Heart left ventricle (tissue), 16 donors: ENCODE measurements around the gene CCDC28A. TPM values are rescaled to one million over a fixed set of nuclear protein-coding genes. Genes with fewer than 3 reads are reported as not detected.

Source experiments
- ATAC-seq, 4 donors: fragments of 200-7000 bp; cut with Tn5 transposase; one replicate each; pipeline ENCODE4 v1.9.1; 2020 to 2022; ENCODE audit warnings: moderate library complexity in 4 of 4, mild to moderate bottlenecking in 3 of 4, moderate number of reproducible peaks in 1 of 4
- DNase-seq, 5 donors: peaks; one replicate each; pipeline ENCODE4 v3.0.0-alpha.2; 2020
- H3K27ac ChIP-seq, 12 donors: fragments of 200-600 bp; sonication (generic) in 4 of 12; one replicate each; pipeline versions ENCODE4 v1.5.0 to v1.8.0; 2016 to 2022; ENCODE audit warnings: mild to moderate bottlenecking in 2 of 12
- H3K27me3 ChIP-seq, 9 donors: fragments of 200-600 bp; sonication (generic) in 2 of 9; one replicate each; pipeline versions ENCODE4 v1.5.1 to v1.8.0; 2016 to 2022; ENCODE audit warnings: mild to moderate bottlenecking in 3 of 9
- H3K36me3 ChIP-seq, 9 donors: fragments of 200-600 bp; sonication (generic) in 2 of 9; one replicate each; pipeline versions ENCODE4 v1.5.0 to v1.8.0; 2018 to 2022; ENCODE audit warnings: mild to moderate bottlenecking in 2 of 9
- H3K4me1 ChIP-seq, 12 donors: fragments of 200-600 bp; sonication (generic) in 4 of 12; one replicate each; pipeline versions ENCODE4 v1.5.0 to v1.8.0; 2016 to 2022; ENCODE audit warnings: mild to moderate bottlenecking in 3 of 12
- H3K4me3 ChIP-seq, 12 donors: fragments of 200-600 bp; sonication (generic) in 4 of 12; one replicate each; pipeline versions ENCODE4 v1.5.0 to v1.8.0; 2017 to 2022; ENCODE audit warnings: mild to moderate bottlenecking in 9 of 12, moderate library complexity in 4 of 12
- H3K9me3 ChIP-seq, 12 donors: fragments of 200-600 bp; sonication (generic) in 4 of 12; one replicate each; pipeline versions ENCODE4 v1.5.0 to v1.8.0; 2016 to 2022; ENCODE audit warnings: mild to moderate bottlenecking in 1 of 12
- POLR2A ChIP-seq, 2 donors: fragments of 450-650 bp; IDR thresholded peaks; one replicate each; pipeline ENCODE4 v1.6.1; 2017; ENCODE audit warnings: antibody characterized with exemption in 2 of 2, mild to moderate bottlenecking in 2 of 2, moderate library complexity in 2 of 2
- WGBS, 4 donors: extraction: QIAGEN DNeasy Blood & Tissue Kit in 2 of 4; methylation state at CpG; one replicate each; pipeline versions ENCODE4 v1.1.5 to v1.1.7; 2013 to 2018; 5-methylcytosine and 5-hydroxymethylcytosine counted together
- intact Hi-C, 10 donors: fragments of 100-400 bp; cut with DNase I; formaldehyde crosslinking; loops; one replicate each; pipeline versions ENCODE4 v1.11.1 to v1.14.2; 2022
- long read RNA-seq, 3 donors: library from polyadenylated mRNA; unstranded; transcript quantifications; one replicate each; pipeline ENCODE4 v2.0.0, GENCODE V29; 2020 to 2021
- polyA plus RNA-seq, 2 donors: library from polyadenylated mRNA; stranded (reverse); fragments of 200-250 nt; gene quantifications; one replicate each; pipeline ENCODE4 v1.2.3, GENCODE V29; 2013
- total RNA-seq, 9 donors: library from RNA; depleted of rRNA in 2 of 9; stranded (reverse); fragments of >200 nt in 2 of 9; fragmentation: NEBNext Ultra II Directional in 3 of 9; extraction: Animal tissue kit (Norgen Biotek cat#: 25700) in 3 of 9; gene quantifications; one replicate each; pipeline versions ENCODE4 v1.1.0 to v1.2.4, GENCODE V29; 2016 to 2023
- TF ChIP-seq, protein P1 (sequence below), 12 donors: fragments of 200-600 bp; sonication (generic) in 4 of 12; IDR thresholded peaks; one replicate each; pipeline versions ENCODE4 v1.5.0 to v1.8.0; 2018 to 2022; ENCODE audit warnings: antibody characterized with exemption in 12 of 12, mild to moderate bottlenecking in 5 of 12
- donor health status: ischemic (EF 13 %, LVEDD 7.1; RV severe dilation, severe dysfunction).
- donor health status: healthy with polysubstance abuse.
- donor health status: DM: no; HTN: yes; CAD: no.
- donor health status: DM: no; HTN: no; CAD: no.
- donor health status: ischemic (EF 25% LVEDD 6.9; RV normal size, moderate dysfunction).
- donor health status: ischemic (EF 25% LVEDD 5.7; RV mildly dilated, moderate dysfunction).
- donor health status: healthy.
- donor health status: DM: yes; HTN: yes; CAD: no.
- donor health status: ischemic (EF 35%, LVEDD 5.7; RV mildly dilated, moderate dysfunction).
- donor health status: nonischemic (EF 11% LVEDD 7.7; RV severe dilation, severe dysfunction).
- donor health status: DM: yes; HTN: yes; CAD: no.
- donor health status: PGD.
- donor health status: ischemic (EF 29% LVEDD 5.4; RV normal size, mild dysfunction).
- donor health status: nonischemic (EF 23%, LVEDD 6.1; RV moderate dilation, normal function).

CCDC28A gene
- total RNA-seq (10 to 100 TPM in 4 of 9 donors, 1 to 10 TPM in 5; 4.6 to 13.6 (median 7.8) TPM), polyA plus RNA-seq (10 to 100 TPM in 1 of 2 donors, 1 to 10 TPM in 1; 7.4 to 11.5 TPM)
- long read RNA-seq, donor 1, transcript CCDC28A-202 (6 exons, 1,505 nt): major isoform, 6 of 10 reads
- long read RNA-seq, donor 1, partial matches to known transcripts: 1 of 10 reads
- long read RNA-seq, donor 1, other reads (novel, unspliced or antisense): 3 of 10 reads
- long read RNA-seq, donor 2, transcript CCDC28A-202 (6 exons, 1,505 nt): major isoform, 17 of 19 reads
- long read RNA-seq, donor 2, partial matches to known transcripts: 1 of 19 reads
- long read RNA-seq, donor 2, other reads (novel, unspliced or antisense): 1 of 19 reads
- long read RNA-seq, donor 3, transcript CCDC28A-202 (6 exons, 1,505 nt): major isoform, 6 of 7 reads
- long read RNA-seq, donor 3, partial matches to known transcripts: 0 of 7 reads
- long read RNA-seq, donor 3, other reads (novel, unspliced or antisense): 1 of 7 reads

DNA sequence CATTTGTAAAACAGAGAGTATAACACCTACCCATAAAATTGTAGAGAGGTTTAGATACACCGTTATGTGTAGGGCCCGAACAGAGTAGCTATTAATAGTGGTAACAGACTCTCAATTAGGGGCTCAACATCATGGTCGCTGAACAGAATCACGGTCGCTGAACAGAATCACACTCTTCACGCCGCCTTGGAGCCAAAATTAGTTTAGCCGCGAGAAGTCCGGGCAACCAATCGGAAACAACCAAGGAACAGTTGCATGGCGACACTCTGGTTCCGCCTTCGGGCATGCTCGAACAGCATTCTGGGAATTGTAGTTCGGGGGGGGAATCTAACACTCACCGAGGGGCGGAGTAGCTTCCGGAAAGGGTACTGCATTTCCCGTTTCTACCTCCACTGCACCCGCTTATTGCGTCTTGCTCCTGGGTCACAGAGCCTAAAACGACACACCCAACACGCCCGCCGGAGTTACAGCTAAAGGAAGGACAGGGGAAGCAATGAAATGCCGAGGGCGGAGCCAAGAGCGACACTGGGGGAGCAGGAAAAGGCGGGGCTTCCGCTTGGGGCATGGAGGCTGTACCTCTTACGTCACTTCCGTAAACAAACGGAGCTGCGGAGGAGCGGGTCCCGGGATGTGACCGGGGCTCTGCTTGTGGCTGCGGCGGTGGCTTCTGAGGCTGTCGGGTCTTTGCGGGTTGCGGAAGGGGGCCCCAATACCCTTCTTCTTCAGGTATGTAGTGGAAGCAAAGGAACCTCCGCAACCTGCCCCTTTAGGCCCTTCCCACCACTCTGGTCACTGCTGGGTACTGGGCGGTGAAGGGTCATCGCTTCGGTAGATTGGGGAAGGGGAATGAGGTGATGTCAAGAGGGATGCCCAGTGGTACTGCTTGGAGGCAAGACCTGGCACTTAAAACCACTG lies at the start of gene CCDC28A:
CCDC28A (plus strand) TSS at position 593 of the 915 bp plus-strand sequence. CDS start 2,352 bp downstream, outside the sequence.
- H3K4me1 ChIP-seq: peaks cover 0 to 23% (median 14%) of the 10 kb centered on the region in 12 donors
- 0 to 1% (median 0%) methylated on average over 42 to 47 of the region's 47 CpGs for WGBS, 4 donors
- H3K4me3 ChIP-seq: peak within 1 kb of the TSS; percentile 64 to 92 (median 82)
- ATAC-seq (peak; percentile 94 to 97 (median 97)), DNase-seq (peak; percentile 93 to 97 (median 95))
- peak in 1 of 2 donors; percentile 60 for TF ChIP-seq POLR2A (IDR thresholded peaks at IDR 0.05)
- TF ChIP-seq, protein P1, sequence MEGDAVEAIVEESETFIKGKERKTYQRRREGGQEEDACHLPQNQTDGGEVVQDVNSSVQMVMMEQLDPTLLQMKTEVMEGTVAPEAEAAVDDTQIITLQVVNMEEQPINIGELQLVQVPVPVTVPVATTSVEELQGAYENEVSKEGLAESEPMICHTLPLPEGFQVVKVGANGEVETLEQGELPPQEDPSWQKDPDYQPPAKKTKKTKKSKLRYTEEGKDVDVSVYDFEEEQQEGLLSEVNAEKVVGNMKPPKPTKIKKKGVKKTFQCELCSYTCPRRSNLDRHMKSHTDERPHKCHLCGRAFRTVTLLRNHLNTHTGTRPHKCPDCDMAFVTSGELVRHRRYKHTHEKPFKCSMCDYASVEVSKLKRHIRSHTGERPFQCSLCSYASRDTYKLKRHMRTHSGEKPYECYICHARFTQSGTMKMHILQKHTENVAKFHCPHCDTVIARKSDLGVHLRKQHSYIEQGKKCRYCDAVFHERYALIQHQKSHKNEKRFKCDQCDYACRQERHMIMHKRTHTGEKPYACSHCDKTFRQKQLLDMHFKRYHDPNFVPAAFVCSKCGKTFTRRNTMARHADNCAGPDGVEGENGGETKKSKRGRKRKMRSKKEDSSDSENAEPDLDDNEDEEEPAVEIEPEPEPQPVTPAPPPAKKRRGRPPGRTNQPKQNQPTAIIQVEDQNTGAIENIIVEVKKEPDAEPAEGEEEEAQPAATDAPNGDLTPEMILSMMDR (IDR thresholded peaks at IDR 0.05): peak in 1 of 12 donors; percentile 10
- intact Hi-C loops: loop anchor here in 1 of 10 donors (5.0 kb wide), 1 partner anchor 351 kb away; no protein-coding TSS in a partner anchor
- no peaks in the 10 kb centered on the region for H3K27me3 ChIP-seq
- peaks cover 0 to 29% (median 24%) of the 10 kb centered on the region in 9 donors for H3K36me3 ChIP-seq
- peak within 1 kb of the TSS; percentile 93 to 99 (median 98) for H3K27ac ChIP-seq
- H3K9me3 ChIP-seq: no peaks in the 10 kb centered on the region

DNA sequence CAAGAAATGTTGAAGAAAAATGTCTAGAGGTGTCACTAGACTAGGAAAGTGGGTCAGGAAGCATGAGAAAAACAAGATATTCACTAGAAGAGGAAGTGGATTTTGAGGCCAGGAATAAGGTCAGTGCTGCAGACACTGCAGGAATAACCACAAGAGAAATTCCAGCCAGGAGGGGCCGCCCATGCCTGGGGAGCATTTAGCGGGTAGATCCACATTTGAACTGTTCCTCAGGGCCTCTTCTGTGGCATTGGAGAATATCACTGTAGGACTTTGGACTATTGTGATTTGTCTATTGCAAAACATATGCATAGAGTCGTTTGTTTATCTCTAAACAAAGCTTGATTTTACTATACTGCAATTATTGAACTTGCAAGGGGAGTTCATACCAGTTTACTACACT lies 49.6 kb upstream of the CCDC28A start:
- H3K4me3 ChIP-seq: no peak overlapping the region
- H3K36me3 ChIP-seq: no peaks in the 10 kb centered on the region
- H3K4me1 ChIP-seq: peaks cover 0 to 37% (median 19%) of the 10 kb centered on the region in 12 donors
- intact Hi-C loops: loop anchor here in 1 of 10 donors (5.0 kb wide), 1 partner anchor 43 kb away; no protein-coding TSS in a partner anchor
- TF ChIP-seq, protein P1 (IDR thresholded peaks at IDR 0.05): peak in 2 of 12 donors; percentile 28 to 32
- no peak for TF ChIP-seq POLR2A (IDR thresholded peaks at IDR 0.05)
- DNase-seq (peak in 4 of 5 donors; percentile 31 to 65 (median 44)), ATAC-seq (peak; percentile 42 to 72 (median 50))
- H3K27ac ChIP-seq: no peak overlapping the region
- 35 to 56% (median 42%) methylated on average over 3 of the region's 3 CpGs for WGBS, 4 donors
- H3K9me3 ChIP-seq: no peaks in the 10 kb centered on the region
- no peaks in the 10 kb centered on the region for H3K27me3 ChIP-seq

DNA sequence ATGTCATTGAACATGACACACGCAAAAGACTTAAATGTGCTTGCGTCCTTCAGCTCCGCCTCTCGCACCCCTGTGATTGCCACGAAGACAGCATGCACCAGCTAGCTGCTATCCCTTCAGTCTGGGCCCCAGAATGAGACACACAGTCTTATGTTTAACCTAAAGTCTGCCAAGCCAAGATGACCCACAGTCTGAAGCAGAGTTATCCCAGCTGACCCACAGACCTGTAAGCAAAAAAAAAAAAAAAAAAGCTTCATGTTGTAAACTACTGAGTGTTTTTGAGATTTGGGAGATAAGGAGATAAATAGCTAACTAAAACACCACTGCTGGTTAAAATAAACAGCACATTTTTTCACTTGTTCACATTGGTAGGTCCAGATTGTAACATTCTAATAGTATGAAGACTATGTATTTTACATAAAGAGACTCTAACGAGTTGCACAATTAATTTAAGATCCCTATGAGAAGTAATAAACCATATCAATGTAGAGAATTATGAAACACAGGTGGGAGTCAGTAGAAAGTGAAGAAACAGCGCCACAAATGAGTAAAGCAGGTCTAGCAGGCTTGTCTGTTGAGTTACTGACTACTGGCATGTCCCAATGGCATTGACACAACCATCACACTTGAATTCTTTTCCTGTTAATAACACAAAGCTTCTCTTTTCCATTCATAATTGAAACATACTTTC lies 47.4 kb upstream of the CCDC28A start:
- Histone ChIP-seq H3K36me3 (no peaks in the 10 kb centered on the region), H3K4me1 (peaks cover 0 to 28% (median 13%) of the 10 kb centered on the region in 12 donors), H3K9me3 (no peaks in the 10 kb centered on the region), H3K4me3 (no peak overlapping the region), H3K27ac (no peak overlapping the region), H3K27me3 (no peaks in the 10 kb centered on the region)
- intact Hi-C loops: no loop called here
- TF ChIP-seq, protein P1 (IDR thresholded peaks at IDR 0.05): no peak
- no peak for TF ChIP-seq POLR2A (IDR thresholded peaks at IDR 0.05)
- ATAC-seq (no peak), DNase-seq (no peak)
- WGBS, 4 donors: 94 to 96% (median 94%) methylated on average over 7 of the region's 7 CpGs
